Activated CD8-positive, alpha-beta T cell treated with anti-CD3 and anti-CD28 coated beads for 36 hours (primary cell): ENCODE measurements around the gene WWC1. TPM values are rescaled to one million over a fixed set of nuclear protein-coding genes. Genes with fewer than 3 reads are reported as not detected.

Experiments used
- ATAC-seq: fragments of 200-7000 bp; cut with Tn5 transposase; one replicate; pipeline ENCODE4 v1.10.0; 2021; ENCODE audit warnings: mild to moderate bottlenecking, moderate library complexity
- CTCF ChIA-PET: fragments of 350-600 bp; sonication (Branson Sonifier 250); formaldehyde crosslinking; loops from one replicate; lab custom pipeline; 2021; ENCODE audit warnings: antibody characterized with exemption; lab: Charles Lee
- POLR2A ChIA-PET: fragments of 350-600 bp; sonication (Branson Sonifier 250); formaldehyde crosslinking; loops from one replicate; lab custom pipeline; 2021; ENCODE audit warnings: antibody characterized with exemption; lab: Charles Lee
- DNase-seq: peaks from one replicate; pipeline ENCODE4 v3.0.0-alpha.2; 2020
- H3K27ac Mint-ChIP-seq: one replicate; pipeline ENCODE4 v1.8.0; 2021; ENCODE audit warnings: mild to moderate bottlenecking, mixed read lengths
- H3K27me3 Mint-ChIP-seq: one replicate; pipeline ENCODE4 v1.8.0; 2021; ENCODE audit warnings: mixed read lengths
- H3K36me3 Mint-ChIP-seq: one replicate; pipeline ENCODE4 v1.8.0; 2021; ENCODE audit warnings: low read depth, mixed read lengths
- H3K4me1 Mint-ChIP-seq: one replicate; pipeline ENCODE4 v1.8.0; 2021; ENCODE audit warnings: low read depth, mixed read lengths
- H3K4me3 Mint-ChIP-seq: one replicate; pipeline ENCODE4 v1.8.0; 2021; ENCODE audit warnings: mild to moderate bottlenecking, moderate library complexity, mixed read lengths
- H3K9me3 Mint-ChIP-seq: one replicate; pipeline ENCODE4 v1.8.0; 2021; ENCODE audit warnings: mixed read lengths
- CTCF ChIP-seq: fragments of 200-600 bp; IDR thresholded peaks from one replicate; pipeline ENCODE4 v1.8.0; 2022; ENCODE audit warnings: antibody characterized with exemption, mild to moderate bottlenecking
- intact Hi-C: fragments of 100-400 bp; cut with micrococcal nuclease; formaldehyde crosslinking; loops from one replicate; pipeline ENCODE4 v1.10.0; 2022
- total RNA-seq, 2 experiments: library from RNA; stranded (reverse); gene quantifications; one replicate each; pipeline ENCODE4 v1.2.3, GENCODE V29; 2021

Gene WWC1
- total RNA-seq, 2 experiments from 2014 or later: 0.45 to 0.47 TPM

DNA sequence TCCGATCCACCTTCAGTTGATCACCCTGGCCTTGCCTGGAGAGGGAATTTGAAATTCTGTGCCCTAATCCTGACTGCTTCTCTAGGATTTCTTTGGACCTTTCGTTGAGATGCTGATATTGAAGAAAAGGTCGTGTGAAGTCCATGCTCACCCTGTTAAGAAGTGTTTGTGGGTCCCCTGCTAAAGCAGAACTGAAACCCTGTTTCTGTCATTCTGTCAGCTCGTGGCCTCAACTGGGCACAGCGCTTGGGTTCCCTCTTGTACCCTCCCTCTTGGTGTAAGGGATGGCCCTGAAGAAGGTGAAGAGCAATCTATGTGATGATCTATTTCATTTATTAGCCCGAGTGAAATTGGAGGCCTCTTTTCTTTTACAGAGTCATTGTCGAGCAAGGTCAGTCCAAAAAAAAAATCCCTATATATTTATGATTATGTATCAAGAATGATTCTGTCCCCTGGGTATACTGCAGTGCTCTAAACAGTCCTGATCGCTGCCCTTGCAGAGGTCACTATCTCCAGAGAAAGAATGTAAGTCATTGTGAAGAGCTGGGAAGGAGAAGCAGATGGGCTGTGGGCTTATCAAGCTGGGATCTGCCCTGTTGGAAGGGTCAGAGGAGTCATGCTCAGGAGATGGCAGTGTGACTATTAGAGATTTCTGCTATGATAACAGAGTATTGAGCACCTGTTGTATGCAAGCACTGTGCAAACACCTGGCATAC is 56.1 kb downstream of the WWC1 start:
- H3K27me3 Mint-ChIP-seq: peaks cover 8% of the 10 kb centered on the region
- TF ChIP-seq CTCF: no peak
- CTCF ChIA-PET: no interaction called here
- no peaks in the 10 kb centered on the region for H3K36me3 Mint-ChIP-seq
- DNase-seq: no peak
- POLR2A ChIA-PET: no interaction called here
- no peaks in the 10 kb centered on the region for H3K9me3 Mint-ChIP-seq
- no peaks in the 10 kb centered on the region for H3K4me1 Mint-ChIP-seq
- intact Hi-C loops: no loop called here
- no peak overlapping the region for H3K4me3 Mint-ChIP-seq
- no peak for ATAC-seq
- H3K27ac Mint-ChIP-seq: no peak overlapping the region

GRCh38 chr5:168348084-168348414 is 56.6 kb downstream of the WWC1 start:
- Mint-ChIP-seq H3K27me3 (peaks cover 8% of the 10 kb centered on the region), H3K9me3 (no peaks in the 10 kb centered on the region), H3K36me3 (no peaks in the 10 kb centered on the region), H3K4me3 (no peak overlapping the region), H3K27ac (no peak overlapping the region), H3K4me1 (no peaks in the 10 kb centered on the region)
- ChIA-PET CTCF (no interaction called here), POLR2A (no interaction called here)
- no peak for TF ChIP-seq CTCF
- ATAC-seq (no peak), DNase-seq (no peak)
- intact Hi-C loops: no loop called here

GRCh38 chr5:168350315-168350714 is 58.9 kb downstream of the WWC1 start:
- no peak for ATAC-seq
- no peak overlapping the region for H3K4me3 Mint-ChIP-seq
- ChIA-PET POLR2A (no interaction called here), CTCF (no interaction called here)
- H3K9me3 Mint-ChIP-seq: no peaks in the 10 kb centered on the region
- H3K4me1 Mint-ChIP-seq: no peaks in the 10 kb centered on the region
- DNase-seq: no peak
- no peak for TF ChIP-seq CTCF
- intact Hi-C loops: no loop called here
- H3K27me3 Mint-ChIP-seq: peaks cover 6% of the 10 kb centered on the region
- no peak overlapping the region for H3K27ac Mint-ChIP-seq
- H3K36me3 Mint-ChIP-seq: no peaks in the 10 kb centered on the region

- intact Hi-C loops: no loop called here
- POLR2A ChIA-PET: no interaction called here
- Mint-ChIP-seq H3K4me3 (no peak overlapping the region), H3K9me3 (no peaks in the 10 kb centered on the region), H3K27ac (no peak overlapping the region), H3K36me3 (no peaks in the 10 kb centered on the region), H3K27me3 (peaks cover 3% of the 10 kb centered on the region), H3K4me1 (no peaks in the 10 kb centered on the region)
- DNase-seq (no peak), ATAC-seq (no peak)
- CTCF ChIA-PET: no interaction called here
- no peak for TF ChIP-seq CTCF
Measured at GRCh38 chr5:168353216-168353957, 61.9 kb downstream of the WWC1 start.

GRCh38 chr5:168354397-168354796 is 63.0 kb downstream of the WWC1 start:
- Mint-ChIP-seq H3K4me3 (no peak overlapping the region), H3K4me1 (no peaks in the 10 kb centered on the region), H3K9me3 (no peaks in the 10 kb centered on the region), H3K27me3 (peaks cover 2% of the 10 kb centered on the region), H3K27ac (no peak overlapping the region), H3K36me3 (no peaks in the 10 kb centered on the region)
- ChIA-PET CTCF (no interaction called here), POLR2A (no interaction called here)
- ATAC-seq (no peak), DNase-seq (no peak)
- intact Hi-C loops: no loop called here
- TF ChIP-seq CTCF: no peak
